Activated CD4-positive, alpha-beta T cell treated with anti-CD3 and anti-CD28 coated beads, Interleukin-2, amount 50 U/mL, for 1 hour (primary cell): ENCODE measurements around the gene TRPV2.

Source experiments
- DNase-seq: peaks from one replicate; pipeline ENCODE4 v3.0.0-alpha.2; 2020

TRPV2 gene

DNA sequence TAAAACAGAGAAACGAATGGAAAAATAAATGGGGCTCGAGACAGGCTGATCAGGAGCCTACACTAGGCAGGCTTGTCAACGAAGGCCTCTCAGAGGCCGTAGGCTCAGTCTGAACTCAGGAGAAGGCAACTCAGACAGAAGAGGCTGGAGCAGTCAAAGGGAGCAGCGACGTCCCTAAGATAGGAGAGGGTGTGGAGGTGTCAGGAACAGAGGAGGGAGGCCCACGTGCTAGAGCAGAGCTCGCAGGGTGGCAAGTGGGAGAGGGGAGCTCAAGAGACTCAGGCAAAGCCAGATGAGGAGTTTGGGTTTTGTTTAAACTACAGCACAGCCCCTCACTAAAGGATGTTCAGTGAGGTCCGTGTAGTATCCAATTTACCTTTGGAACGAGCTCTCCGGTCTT, 43.9 kb downstream of the TRPV2 start:
- no peak for DNase-seq

DNA sequence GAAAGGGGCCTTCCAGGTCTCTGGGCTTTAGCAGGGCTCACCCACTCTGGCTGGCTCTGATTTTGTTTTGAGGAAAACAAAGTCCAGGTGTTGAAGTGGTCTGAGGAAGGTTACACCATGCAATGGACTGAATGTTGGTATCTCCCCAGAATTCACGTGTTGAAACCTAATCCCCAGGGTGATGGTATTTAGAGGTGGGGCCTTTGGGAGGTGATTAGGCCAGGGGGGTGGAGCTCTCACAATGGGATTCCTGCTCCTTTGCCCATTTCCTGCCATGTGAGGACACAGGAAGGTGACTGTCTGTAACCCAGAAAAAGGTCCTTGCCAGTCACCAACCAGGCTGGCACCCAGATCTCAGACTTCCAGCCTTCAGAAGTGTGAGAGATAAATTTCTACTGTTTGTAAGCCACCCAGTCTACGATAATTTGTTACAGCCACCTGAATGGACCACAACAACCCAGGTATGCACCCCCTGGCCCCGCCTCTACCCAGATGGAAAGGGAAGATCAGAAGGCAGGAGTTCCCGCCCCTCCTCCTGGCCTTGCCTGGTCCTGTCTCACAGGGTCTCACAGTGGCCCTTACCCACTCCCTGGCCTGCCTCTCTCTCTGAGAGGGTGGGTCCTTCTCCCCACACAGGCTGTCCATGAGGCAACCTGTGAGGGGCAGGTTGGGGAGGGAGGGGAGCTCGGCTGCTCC, 44.6 kb downstream of the TRPV2 start:
- no peak for DNase-seq

DNA sequence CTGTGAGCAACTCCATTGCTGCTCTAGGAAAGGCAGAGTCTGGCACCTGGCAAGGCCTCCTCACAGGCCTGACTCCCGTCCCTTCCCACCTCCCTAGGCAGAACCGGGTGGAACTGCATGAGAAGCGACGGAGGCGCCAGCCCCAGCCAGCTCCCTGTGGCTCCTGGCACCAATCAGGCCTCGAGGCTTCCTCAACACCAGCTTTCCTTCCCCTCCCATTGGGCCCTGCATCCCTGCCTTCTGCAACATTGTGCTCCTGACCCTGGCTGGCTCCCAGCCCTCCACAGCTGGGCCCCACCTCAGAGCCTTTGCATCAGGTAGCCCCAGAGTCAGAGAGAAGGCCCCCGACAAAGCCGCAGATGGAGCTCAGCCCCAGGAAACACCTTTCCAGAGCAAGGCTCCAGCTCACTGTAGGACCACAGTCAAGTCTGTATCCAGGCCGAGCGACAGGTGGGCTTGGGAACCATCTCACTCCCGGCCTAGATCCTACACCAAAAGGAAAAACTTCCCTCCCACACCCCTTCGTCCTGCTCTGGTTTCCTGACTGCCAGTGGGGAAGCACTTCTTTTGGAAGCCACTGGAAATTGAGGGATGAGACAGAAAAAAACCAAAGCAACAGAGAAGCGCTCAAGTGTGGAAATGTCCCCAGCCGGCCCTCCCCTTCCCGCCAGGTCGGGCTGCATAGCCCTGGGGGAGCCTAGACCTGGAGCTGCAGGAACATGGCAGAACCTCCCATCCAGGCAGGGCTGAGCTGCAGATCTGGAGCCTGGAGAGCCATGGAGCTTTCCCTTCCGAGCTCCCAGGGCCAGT, 45.6 kb downstream of the TRPV2 start:
- DNase-seq: no peak

DNA sequence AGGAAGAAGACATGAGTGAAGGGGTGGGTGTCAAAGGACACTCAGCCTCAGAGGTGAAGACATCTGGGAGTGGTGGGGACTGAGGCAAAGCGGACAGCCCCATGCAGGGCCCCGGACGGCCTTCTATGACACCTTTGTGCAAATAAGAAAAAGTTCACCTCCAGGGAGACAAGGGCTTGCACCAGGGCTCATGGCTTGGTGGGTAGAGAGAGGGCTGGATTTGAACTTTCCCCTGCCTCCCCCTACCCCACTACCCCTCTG, 46.2 kb downstream of the TRPV2 start:
- DNase-seq: no peak

DNA sequence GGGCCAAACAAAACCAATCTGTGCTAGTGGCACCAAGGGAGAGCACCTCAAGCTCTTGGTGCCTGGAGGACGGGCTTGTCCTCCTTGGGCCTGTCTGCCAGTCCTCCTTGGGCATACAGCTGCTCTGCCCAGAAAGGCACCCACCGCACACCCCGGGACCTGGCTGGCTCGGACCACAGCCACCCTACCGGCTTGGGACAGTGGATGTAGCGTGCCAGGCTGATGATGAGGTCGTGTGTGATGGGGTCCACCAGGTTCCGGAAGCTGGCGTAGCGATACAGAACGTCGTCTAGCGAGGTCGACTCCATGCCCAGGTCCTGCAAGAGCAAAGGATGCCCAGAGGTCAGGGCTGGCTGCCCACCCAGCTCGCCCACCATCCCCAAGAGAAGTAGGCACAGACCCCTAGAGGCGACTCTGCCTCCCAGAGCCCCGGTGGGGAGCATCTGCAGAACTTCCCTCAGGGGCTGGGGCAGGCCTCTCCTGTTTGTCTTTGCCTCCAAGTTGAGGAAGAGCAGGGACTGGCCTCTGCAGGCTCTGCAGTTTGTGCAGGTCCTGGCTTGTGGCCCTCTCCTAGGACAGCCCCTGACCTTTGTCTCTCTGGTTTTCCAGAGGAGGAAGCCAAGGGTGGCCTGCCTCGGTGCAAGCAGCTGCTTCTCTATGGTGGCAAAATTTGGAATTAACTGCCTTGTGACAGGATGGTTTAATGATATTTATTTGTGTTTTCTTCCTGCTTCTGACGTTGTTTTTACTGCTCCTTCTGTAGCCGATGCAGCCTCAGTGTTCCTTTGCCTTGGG, 46.9 kb downstream of the TRPV2 start:
- DNase-seq: no peak

DNA sequence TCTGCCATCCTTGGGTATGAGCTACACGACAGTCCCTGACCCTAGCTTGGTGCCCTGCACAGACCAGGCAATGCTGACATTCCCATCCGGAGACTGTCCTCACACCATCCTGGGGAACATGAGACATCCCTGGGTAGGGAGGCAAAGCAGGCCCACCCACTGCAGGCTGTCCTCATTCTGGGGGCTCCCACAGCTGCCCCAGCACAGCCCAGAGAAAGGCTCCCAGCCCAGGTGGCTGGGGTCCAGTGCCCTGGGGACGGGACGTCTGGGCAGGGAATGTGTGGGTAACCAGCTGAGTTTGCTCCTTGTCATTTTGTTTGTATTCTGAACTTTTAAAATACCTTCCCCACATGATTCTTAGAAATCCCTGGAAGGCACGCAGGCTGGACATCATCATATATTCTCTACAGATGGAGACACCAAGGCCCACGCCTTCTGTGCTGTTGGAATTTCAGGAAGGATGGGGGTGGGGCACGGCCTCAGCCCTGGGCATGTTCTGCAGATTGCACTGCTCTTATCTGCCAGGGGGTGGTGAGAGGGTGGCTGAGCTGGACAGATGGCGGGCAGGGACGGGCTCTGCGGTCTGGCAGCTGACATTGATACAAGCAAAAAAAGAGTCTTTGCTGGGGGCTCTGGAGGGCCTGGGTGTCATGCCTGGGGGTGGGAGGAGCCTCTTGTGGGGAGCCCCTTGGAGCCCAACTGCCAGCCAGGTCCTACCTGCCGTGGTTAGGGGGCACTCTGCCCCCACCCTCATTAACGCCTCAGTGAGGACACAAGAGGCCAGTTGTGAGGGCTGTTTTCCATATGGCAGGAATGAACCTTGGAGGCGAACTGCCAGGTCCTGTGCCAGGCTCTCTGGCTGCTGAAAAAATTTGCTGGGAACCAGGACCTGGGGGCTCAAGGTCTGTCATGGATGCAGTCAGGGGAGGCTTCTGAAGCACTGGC, 48.3 kb downstream of the TRPV2 start:
- DNase-seq: no peak

DNA sequence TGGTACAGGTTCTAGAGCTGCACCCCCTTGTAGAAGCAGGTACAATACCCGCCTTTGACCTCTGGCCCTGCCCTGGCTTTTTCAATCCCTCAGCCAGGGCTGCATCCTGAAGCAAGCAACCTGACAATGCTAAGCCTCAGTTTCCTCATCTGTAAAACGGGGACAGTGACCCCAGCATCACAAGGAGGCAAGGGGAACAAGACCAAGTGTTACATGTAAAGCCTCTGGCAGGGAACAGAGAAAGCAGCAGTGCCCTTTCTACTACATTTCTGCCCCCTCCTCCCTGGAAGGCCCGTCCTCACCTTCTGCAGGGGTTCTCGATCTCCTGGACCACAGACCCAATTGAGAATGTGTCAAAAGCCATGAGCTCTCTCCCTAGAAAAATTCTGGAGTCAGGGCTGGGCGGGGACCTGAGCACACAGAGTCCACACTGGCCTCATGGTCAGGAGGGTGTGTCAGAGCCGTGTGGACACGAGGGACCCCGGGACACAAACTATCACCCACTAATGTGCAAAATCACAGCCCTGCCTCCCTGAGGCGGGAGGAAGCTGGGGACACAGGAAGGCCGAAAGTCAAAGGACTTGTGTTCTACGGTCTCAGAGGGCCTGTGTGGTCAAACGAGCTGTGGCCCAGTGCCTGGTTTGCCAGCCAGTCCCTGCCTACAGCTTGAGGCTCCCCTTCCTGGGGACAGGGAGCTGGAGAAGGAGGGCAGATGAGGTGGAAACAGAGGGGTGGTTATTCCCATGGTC, 49.1 kb downstream of the TRPV2 start:
- DNase-seq: no peak

DNA sequence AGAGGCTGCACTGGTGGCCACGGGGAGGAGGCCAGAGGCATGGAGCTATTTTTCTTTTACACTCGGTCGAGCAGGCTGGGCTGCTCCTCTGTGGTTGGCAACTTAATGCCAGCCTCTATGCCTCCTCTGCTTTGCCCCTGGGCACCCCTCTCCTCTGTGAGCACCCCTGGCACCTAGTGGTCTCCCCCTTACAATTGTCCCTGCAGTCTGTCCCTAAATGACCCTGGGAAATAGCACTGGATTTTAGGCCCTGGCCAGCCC, 49.6 kb downstream of the TRPV2 start:
- DNase-seq: no peak

DNA sequence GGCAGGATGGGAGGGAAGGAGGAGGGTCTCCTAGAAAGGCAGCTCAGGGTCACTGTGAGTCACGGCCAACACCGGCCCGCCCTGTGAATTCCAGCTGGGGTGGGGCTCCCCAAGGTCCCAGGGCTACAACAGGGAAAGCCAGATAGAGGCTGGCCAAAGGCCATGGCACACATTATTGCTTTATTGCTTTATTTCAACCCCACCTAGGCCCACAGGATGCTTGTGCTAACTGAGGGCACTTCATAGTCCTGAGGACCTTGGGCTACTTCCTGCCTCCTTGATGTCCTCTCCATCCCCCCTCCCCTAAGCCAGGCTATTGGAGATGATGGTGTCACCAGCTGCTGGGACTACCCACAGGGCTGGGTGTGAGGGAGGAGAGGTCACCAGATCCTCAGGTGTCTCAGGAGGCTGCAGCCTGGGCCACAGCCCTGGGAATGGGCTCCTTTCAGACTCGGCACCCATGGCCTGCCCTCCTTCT, 50.5 kb downstream of the TRPV2 start:
- DNase-seq: no peak

DNA sequence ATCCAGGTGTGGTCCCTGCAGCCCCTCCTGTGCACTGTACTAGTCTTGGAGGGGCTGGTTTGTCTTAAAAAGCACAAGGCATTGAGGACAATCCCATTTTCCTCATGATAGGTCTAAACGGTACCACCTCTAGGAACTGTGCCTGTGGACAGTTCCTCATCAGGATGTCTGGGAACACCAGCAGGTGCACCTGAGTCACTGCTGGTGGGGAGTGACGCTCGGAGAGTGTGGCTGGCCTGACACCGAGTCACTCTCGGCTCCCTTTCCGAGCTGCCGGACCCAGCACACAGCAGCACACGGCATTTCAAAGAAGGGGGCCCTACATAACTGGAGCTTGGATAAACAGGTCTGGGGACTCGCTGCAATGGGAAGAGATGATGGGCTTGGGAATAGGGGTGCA, 51.0 kb downstream of the TRPV2 start:
- no peak for DNase-seq

DNA sequence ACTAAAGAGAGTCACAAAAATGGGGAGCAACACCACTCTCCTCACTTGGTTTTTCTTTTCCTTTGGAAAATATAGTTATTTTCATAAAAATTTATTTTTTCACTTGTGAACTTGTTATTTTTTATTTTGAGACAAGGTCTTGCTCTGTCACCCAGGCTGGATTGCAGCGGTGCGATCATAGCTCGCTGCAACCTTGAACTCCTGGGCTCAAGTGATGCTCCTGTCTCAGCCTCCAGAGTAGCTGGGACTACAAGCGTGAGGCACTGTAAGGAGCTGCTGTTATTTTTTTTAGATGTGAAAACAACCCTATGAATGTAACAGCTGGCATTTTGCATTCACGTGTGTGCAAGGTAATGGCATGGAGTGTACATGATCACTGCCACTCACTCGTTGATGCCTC, 51.7 kb downstream of the TRPV2 start:
- DNase-seq: no peak

DNA sequence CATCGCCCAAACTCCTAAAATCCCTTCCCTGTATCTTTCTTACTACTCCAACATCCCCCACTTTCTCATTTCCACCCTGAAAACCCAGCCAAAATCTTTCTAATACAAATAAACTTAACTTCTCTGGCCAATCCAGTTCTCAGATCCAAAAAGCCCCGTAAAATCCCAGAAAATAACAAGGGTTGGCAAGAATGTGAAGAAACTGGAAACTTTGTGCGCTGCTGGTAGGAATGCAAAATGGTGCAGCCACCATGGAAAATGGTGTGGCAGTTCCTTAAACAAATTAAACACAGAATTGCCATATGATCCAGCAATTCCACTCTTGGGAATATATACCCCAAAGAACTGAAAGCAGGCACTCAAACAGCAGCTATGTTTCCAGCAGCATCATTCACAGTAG, 52.5 kb downstream of the TRPV2 start:
- no peak for DNase-seq

DNA sequence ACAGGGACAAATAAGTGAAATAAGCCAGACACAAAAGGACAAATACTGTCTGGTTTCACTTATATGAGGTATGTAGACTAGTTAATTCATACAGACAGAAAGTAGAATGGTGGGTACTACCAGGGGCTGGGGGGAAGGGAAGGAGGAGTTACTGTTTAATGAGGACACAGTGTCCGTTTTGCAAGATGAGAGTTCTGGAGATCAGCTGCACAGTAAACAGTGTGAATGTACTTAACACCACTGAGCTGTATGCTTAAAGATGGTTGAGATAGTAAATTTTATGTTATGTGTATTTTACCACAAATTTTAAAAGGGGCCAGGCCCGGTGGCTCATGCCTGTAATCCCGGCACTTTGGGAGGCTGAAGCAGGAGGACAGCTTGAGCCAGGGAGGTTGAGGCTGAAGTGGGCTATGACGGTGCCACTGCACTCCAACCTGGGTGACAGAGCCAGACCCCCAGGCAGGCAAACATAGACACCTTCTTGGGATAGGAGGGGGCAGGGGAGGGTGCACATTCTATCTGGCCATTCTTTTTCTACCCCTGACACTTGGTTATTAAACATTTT, 53.1 kb downstream of the TRPV2 start:
- DNase-seq: no peak

DNA sequence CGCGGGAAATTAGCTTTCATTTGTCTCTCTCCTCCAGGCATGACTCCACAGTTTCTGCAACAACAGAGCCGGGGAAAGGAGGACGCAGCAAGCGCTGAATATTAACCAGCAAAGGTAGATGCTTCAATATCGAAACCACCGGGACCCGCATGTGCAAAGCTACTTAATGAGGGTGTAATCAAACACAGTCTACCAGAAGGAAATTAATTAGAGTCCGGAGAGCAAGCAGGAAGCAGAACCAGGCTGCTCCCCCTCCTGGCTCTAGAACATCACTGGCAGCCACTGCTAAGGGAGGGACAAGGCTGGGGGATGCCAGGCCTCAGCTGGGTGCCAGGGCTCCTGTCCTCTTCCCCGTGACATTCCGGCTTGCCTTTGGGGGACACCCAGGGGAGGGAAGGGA, 54.9 kb downstream of the TRPV2 start:
- DNase-seq: no peak

DNA sequence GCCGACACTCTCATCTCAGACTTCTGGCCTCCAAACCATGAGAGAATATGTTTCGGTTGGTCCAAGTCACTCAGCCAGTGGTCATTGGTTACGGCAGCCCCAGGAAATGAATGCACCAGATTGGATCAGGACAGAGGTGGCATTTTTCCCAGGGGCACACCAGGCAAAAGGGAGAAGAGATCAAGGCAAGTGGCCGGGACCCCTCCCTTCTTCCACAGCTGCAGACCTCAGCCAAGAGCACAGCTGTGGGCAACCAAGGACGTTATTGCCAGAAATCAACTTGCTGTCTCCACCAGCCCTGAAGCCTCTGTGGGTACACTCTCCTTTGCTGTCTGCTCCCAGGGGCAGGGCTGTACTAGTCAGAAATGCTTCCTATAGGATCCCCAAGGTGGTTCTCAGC, 55.9 kb downstream of the TRPV2 start:
- no peak for DNase-seq

DNA sequence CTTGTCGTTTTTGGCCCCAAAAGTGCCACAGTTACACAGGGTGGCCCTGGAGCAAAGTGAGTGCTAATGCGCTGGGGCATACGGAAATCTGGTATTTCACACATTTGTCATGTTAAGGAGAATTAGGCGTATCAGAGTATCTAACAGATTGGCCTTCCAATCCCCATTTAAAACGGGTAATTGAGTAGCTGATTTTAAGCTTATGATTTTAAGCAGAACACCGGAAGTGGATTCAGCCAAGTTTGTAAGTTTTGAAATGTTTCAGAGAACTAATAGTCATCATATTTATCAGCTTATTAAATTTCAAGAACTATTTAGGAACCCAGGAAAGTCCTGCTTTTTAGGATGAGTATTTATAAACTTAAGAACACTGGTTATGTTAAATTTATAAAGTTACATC, 57.2 kb downstream of the TRPV2 start:
- no peak for DNase-seq

DNA sequence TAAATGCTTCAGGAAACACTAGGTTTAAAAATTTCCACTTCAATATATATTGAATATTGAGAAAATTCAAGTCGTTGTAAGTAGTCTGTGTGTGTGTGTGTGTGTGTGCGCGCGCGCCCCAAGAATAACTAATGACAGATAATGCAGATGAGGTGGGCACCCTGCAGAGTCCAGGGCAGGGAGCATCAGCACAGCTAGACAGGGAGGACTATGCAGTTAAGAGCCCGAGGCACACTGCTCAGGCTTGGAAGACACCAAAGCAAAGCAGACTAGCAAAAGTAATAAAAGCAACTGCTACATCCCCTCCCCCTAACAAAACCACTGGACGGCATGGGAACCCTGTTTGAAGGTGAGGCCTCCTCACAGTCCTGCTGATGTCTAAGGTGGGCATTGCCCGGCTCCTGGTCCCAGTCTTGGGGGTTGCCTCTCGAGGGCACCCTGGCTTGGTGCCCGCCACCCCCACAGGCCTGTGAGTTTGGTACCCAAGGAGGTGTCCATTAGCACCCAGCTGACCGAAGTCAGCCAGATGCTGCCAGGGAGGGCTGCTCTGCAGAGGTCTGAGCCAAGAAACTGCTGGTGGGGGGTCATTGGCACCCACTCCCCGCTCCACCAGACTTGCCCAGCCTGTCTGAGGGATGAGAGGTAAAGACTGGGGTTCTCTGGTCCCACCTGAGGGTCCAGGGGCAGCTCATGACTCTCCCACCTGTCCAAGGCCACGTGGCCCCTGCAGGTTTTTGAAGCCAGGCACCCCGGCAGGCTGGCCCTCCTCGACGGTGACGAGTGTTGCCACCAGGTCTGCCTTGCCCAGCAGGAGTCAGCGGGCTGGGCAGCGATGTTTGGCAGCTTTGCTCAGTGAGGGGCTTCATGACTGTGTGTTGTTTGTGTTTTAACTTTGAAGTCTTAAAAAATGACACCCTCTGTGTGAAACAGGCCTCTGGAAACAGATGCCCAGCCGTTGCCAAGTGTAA, 58.0 kb downstream of the TRPV2 start:
- no peak for DNase-seq

DNA sequence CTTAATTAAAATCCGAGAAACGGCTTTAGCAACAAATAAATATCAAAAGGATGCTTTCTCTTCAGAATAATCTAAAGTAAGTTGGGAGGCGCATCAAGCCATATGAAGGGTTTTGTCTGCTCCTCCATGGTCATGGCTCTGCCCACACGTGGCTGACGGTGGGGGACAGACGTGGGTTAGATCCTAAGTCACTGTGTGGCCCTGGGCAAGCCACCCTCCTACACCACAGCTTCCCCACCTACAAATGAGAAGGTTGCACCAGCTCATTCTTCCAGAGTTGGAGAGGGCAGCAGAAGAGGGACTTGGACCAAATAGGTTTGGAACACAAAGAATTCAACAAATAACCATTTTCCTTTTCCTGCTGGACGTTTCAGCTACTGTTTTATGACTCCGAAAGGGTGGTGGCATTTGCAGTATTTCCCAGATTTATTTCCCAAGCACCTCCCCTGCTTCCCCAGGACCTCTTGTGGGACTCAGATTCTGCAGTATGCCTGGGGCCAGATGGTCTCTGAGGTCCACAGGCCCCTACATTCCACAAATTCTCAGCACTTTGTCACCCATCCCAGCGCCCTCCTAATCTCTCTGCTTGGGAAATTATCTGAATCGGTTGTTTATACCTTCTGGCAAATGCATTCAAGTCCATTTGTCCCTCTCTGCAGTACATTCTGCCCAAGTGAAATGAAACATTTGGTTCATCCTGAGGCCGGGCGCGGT, 58.8 kb downstream of the TRPV2 start:
- no peak for DNase-seq

DNA sequence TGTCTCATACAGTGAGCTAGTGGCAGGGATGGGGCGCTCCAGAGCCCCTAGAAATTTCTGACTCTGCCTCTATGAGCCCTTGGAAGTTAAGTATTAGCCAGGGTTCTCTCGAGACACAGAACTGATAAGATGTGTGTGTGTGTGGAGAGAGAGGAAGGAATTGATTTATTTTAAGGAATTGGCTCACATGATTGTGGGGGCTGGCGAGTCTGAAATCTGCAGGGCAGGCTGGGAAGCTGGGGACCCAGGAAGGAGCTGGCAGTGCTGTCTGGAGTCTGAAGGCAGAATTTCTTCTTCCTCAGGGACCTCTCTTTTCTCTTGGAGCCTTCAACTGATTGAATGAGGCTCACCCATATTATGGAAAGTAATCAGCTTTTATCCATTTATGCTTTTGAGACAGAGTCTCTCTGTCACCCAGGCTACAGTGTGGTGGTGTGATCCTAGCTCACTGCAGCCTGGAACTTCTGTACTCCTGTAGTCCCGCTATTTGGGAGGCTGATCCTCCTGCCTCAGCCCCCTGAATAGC, 59.9 kb downstream of the TRPV2 start:
- no peak for DNase-seq

DNA sequence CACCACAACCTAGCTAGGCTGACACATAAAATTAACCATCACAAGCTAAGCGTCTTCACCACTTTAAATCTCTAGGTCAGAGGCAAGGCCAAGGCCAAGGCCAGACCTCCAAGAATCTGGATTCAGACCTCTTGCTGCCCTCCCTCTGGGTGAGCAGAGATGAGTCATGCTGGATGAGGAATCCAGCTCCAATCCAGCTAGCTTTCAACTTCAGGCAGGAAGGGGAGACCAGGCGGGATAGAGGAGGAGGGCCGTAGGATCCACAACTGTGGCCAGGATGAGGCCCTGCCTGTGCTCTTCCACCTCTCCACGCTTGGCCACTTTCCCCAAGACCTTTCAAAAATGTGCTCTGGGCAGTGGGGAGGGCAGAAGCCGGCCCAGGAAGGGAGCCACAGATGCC, 61.9 kb downstream of the TRPV2 start:
- no peak for DNase-seq
